Activated T-helper 1 cell treated with Interleukin-2 at 50 U/mL for 16 hours (primary cell): ENCODE data around the gene RPTOR.

ENCODE experiments used
- DNase-seq: peaks from one replicate; pipeline ENCODE4 v3.0.0-alpha.2; 2020; ENCODE audit warnings: low read depth

The RPTOR gene

GRCh38 chr17:80879723-80880647 lies 335.3 kb downstream of the RPTOR start:
- DNase-seq = no peak

GRCh38 chr17:80880648-80880985 lies 336.0 kb downstream of the RPTOR start:
- DNase-seq = no peak

GRCh38 chr17:80881306-80881705 lies 336.7 kb downstream of the RPTOR start:
- no peak for DNase-seq

- no peak for DNase-seq
Observed at GRCh38 chr17:80882323-80882722, 337.7 kb downstream of the RPTOR start.

- no peak for DNase-seq
Observed at GRCh38 chr17:80882926-80883685, 338.5 kb downstream of the RPTOR start.

- no peak for DNase-seq
Observed at GRCh38 chr17:80883831-80884735, 339.4 kb downstream of the RPTOR start.

- DNase-seq = no peak
Observed at GRCh38 chr17:80884811-80885210, 340.2 kb downstream of the RPTOR start.

- DNase-seq = no peak
Observed at GRCh38 chr17:80885947-80886582, 341.4 kb downstream of the RPTOR start.

GRCh38 chr17:80886641-80887573 lies 342.3 kb downstream of the RPTOR start:
- no peak for DNase-seq

GRCh38 chr17:80887639-80888175 lies 343.1 kb downstream of the RPTOR start:
- no peak for DNase-seq

GRCh38 chr17:80888276-80889160 lies 343.9 kb downstream of the RPTOR start:
- DNase-seq = no peak

- DNase-seq = no peak
Observed at GRCh38 chr17:80889231-80890195, 344.9 kb downstream of the RPTOR start.

- DNase-seq = no peak
Observed at GRCh38 chr17:80890196-80890920, 345.7 kb downstream of the RPTOR start.

GRCh38 chr17:80890921-80891396 lies 346.3 kb downstream of the RPTOR start:
- DNase-seq = no peak

- DNase-seq = peak; percentile 71
Observed at GRCh38 chr17:80891397-80892018, 346.9 kb downstream of the RPTOR start.

GRCh38 chr17:80892019-80892855 lies 347.6 kb downstream of the RPTOR start:
- DNase-seq = peak; percentile 76
